ENCODE results near the gene C4BPB.

DNA sequence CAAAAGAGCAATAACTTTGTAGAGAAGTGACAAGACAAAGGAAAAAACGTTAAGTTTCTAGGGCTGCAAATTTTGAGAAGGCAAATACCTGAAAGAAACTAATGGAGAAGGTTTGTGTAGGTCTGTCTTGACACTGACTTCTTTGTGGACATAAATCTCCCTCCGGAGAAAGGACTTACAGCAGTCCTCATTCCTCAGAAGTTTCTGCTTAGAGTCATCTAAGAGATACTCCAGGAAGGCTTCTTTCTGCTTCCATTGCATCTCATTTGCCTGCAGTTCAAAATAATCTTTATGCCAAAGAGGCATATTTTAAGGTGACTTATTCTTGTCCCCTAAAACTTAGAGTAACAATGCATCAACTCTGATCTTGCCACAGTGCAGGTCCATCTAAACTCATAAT, 4.4 kb upstream of the C4BPB start:
- no peak for TF ChIP-seq CTCF (conservative IDR thresholded peaks at IDR 0.05)
- TF ChIP-seq ZFX (IDR thresholded peaks at IDR 0.05) = no peak

All from C4-2B (cell line).